SJCRH30 (cell line): ENCODE measurements around the gene RFPL2. TPM values are rescaled to one million over a fixed set of nuclear protein-coding genes. Genes with fewer than 3 reads are reported as not detected.
"Not testable (repeated sequence)": the region's sequence is repeated elsewhere in the genome, so short reads cannot be mapped to it uniquely, and the experiment has no call there.

Experiments used
- DNase-seq, 2 experiments: peaks; one replicate each; pipeline ENCODE4 v3.0.0-alpha.2; 2015 to 2020
- H3K27ac ChIP-seq: fragments of 250-450 bp; sonication (Bioruptor Pico); 2 replicates; pipeline ENCODE4 v1.5.1; 2020; ENCODE audit warnings: mild to moderate bottlenecking, moderate library complexity
- H3K27me3 ChIP-seq: fragments of 250-450 bp; sonication (Bioruptor Pico); 2 replicates; pipeline ENCODE4 v1.5.1; 2020; ENCODE audit warnings: mild to moderate bottlenecking, moderate library complexity
- H3K36me3 ChIP-seq: fragments of 250-450 bp; sonication (Bioruptor Pico); 2 replicates; pipeline ENCODE4 v1.5.1; 2020; ENCODE audit warnings: mild to moderate bottlenecking, moderate library complexity
- H3K4me1 ChIP-seq: fragments of 250-450 bp; sonication (Bioruptor Pico); 2 replicates; pipeline ENCODE4 v1.5.1; 2020; ENCODE audit warnings: mild to moderate bottlenecking, moderate library complexity
- H3K4me3 ChIP-seq: fragments of 250-450 bp; sonication (Bioruptor Pico); 2 replicates; pipeline ENCODE4 v1.5.1; 2020; ENCODE audit warnings: mild to moderate bottlenecking, moderate library complexity
- H3K9me3 ChIP-seq: fragments of 250-450 bp; sonication (Bioruptor Pico); replicated peaks from 2 replicates; pipeline ENCODE4 v1.5.1; 2020; ENCODE audit warnings: mild to moderate bottlenecking, moderate library complexity
- total RNA-seq: library from RNA; depleted of rRNA; stranded (reverse); fragments of >200 nt; shearing (Covaris generic); gene quantifications from 2 replicates; pipeline ENCODE4 v1.2.3, GENCODE V29; 2014; rRNA removed

RFPL2 gene
- total RNA-seq, 1 experiment from 2014 or later = not detected

GRCh38 chr22:32158712-32159533, 46.0 kb downstream of the RFPL2 start, which contains the start of gene C22orf42:
Gene C22orf42 (minus strand): TSS chr22:32159303. CDS start chr22:32159215, 88 bp downstream.
- H3K4me1 ChIP-seq = no peaks in the 10 kb centered on the region
- H3K36me3 ChIP-seq = no peaks in the 10 kb centered on the region
- H3K4me3 ChIP-seq = no peak within 1 kb of the TSS
- H3K9me3 ChIP-seq = no peaks in the 10 kb centered on the region
- DNase-seq = no peak
- no peaks in the 10 kb centered on the region; the same call in 1 of the 2 replicates for H3K27me3 ChIP-seq
- no peak within 1 kb of the TSS for H3K27ac ChIP-seq

GRCh38 chr22:32157632-32158031, 47.2 kb downstream of the RFPL2 start:
- not testable (repeated sequence) for H3K4me3 ChIP-seq, H3K27ac ChIP-seq, DNase-seq, H3K27me3 ChIP-seq, H3K36me3 ChIP-seq, H3K4me1 ChIP-seq, H3K9me3 ChIP-seq

- not testable (repeated sequence) for H3K4me3 ChIP-seq, H3K4me1 ChIP-seq, H3K9me3 ChIP-seq, H3K27me3 ChIP-seq, H3K36me3 ChIP-seq, DNase-seq, H3K27ac ChIP-seq
Observed at GRCh38 chr22:32154727-32155126, 50.1 kb downstream of the RFPL2 start.

GRCh38 chr22:32151641-32152040, 53.2 kb downstream of the RFPL2 start:
- H3K4me1 ChIP-seq, H3K36me3 ChIP-seq: not testable (repeated sequence)

GRCh38 chr22:32150647-32151046, 54.2 kb downstream of the RFPL2 start:
- H3K4me3 ChIP-seq, H3K4me1 ChIP-seq, H3K9me3 ChIP-seq, DNase-seq, H3K27me3 ChIP-seq, H3K36me3 ChIP-seq, H3K27ac ChIP-seq: not testable (repeated sequence)

More at GRCh38 chr22:32151641-32152040, 53.2 kb downstream of the RFPL2 start:
- not testable (repeated sequence) for H3K27ac ChIP-seq, H3K9me3 ChIP-seq, H3K4me3 ChIP-seq, DNase-seq, H3K27me3 ChIP-seq

- H3K4me3 ChIP-seq, H3K27ac ChIP-seq, DNase-seq, H3K27me3 ChIP-seq, H3K36me3 ChIP-seq, H3K4me1 ChIP-seq, H3K9me3 ChIP-seq: not testable (repeated sequence)
Observed at GRCh38 chr22:32148372-32148771, 56.5 kb downstream of the RFPL2 start.

- H3K4me3 ChIP-seq, H3K27me3 ChIP-seq, H3K36me3 ChIP-seq, H3K9me3 ChIP-seq, DNase-seq, H3K27ac ChIP-seq, H3K4me1 ChIP-seq: not testable (repeated sequence)
Observed at GRCh38 chr22:32147128-32147527, 57.7 kb downstream of the RFPL2 start.

- no peaks in the 10 kb centered on the region for H3K27me3 ChIP-seq
- no peaks in the 10 kb centered on the region for H3K4me1 ChIP-seq
- H3K4me3 ChIP-seq = no peak overlapping the region
- H3K9me3 ChIP-seq = no peaks in the 10 kb centered on the region
- no peak for DNase-seq
- no peak overlapping the region for H3K27ac ChIP-seq
- no peaks in the 10 kb centered on the region for H3K36me3 ChIP-seq
Observed at GRCh38 chr22:32144496-32145274, 60.2 kb downstream of the RFPL2 start.

GRCh38 chr22:32142600-32142999, 62.3 kb downstream of the RFPL2 start:
- H3K4me3 ChIP-seq = no peak overlapping the region
- H3K9me3 ChIP-seq = no peaks in the 10 kb centered on the region
- no peaks in the 10 kb centered on the region for H3K36me3 ChIP-seq
- H3K27ac ChIP-seq = no peak overlapping the region
- no peak for DNase-seq
- no peaks in the 10 kb centered on the region for H3K27me3 ChIP-seq
- no peaks in the 10 kb centered on the region for H3K4me1 ChIP-seq

- peak in 1 of 2 experiments; percentile 8 for DNase-seq
- H3K27me3 ChIP-seq, H3K9me3 ChIP-seq: not testable (repeated sequence)
Observed at GRCh38 chr22:32140688-32141087, 64.2 kb downstream of the RFPL2 start.

More at GRCh38 chr22:32140688-32141087, 64.2 kb downstream of the RFPL2 start:
- not testable (repeated sequence) for H3K36me3 ChIP-seq, H3K4me3 ChIP-seq, H3K27ac ChIP-seq, H3K4me1 ChIP-seq

Other genes with a start within 250 kb of the RFPL2 start
- not detected in 2 replicates for gene SLC5A1, start 161.8 kb downstream of the RFPL2 start, total RNA-seq
- gene C22orf42, start 45.8 kb downstream of the RFPL2 start, total RNA-seq = not detected in 2 replicates
- gene SLC5A4, start 50.3 kb upstream of the RFPL2 start, total RNA-seq = 0.10 TPM in 1 of 2 replicates, not detected in the other
- not detected in 2 replicates for gene RFPL3, start 152.8 kb upstream of the RFPL2 start, total RNA-seq
- 91.8 and 93.9 TPM in 2 replicates for gene RTCB, start 207.2 kb upstream of the RFPL2 start, total RNA-seq